Activated CD8-positive, alpha-beta memory T cell treated with anti-CD3 and anti-CD28 coated beads for 4 hours (primary cell): ENCODE results near the gene WLS.
"Not testable (repeated sequence)": the region's sequence is repeated elsewhere in the genome, so short reads cannot be mapped to it uniquely, and the experiment has no call there.

Experiments used
- DNase-seq, 2 donors: peaks; one replicate each; pipeline ENCODE4 v3.0.0-alpha.2; 2020; ENCODE audit warnings: low read depth in 2 of 2

The WLS gene

GRCh38 chr1:68198752-68199151 lies 33.6 kb downstream of the WLS start:
- DNase-seq, result no peak

- no peak for DNase-seq
Observed at GRCh38 chr1:68197891-68198290, 34.4 kb downstream of the WLS start.

- no peak for DNase-seq
Observed at GRCh38 chr1:68197461-68197860, 34.9 kb downstream of the WLS start.

GRCh38 chr1:68196676-68197075 lies 35.6 kb downstream of the WLS start:
- no peak for DNase-seq

GRCh38 chr1:68191717-68192116 lies 40.6 kb downstream of the WLS start:
- DNase-seq, result no peak

- DNase-seq, result no peak
Observed at GRCh38 chr1:68188644-68189340, 43.5 kb downstream of the WLS start.

GRCh38 chr1:68188060-68188538 lies 44.2 kb downstream of the WLS start:
- no peak for DNase-seq

- DNase-seq, result no peak
Observed at GRCh38 chr1:68185743-68186142, 46.6 kb downstream of the WLS start.

- DNase-seq, result no peak
Observed at GRCh38 chr1:68183895-68184294, 48.4 kb downstream of the WLS start.

- no peak for DNase-seq
Observed at GRCh38 chr1:68181165-68181556, 51.2 kb downstream of the WLS start.

- no peak for DNase-seq
Observed at GRCh38 chr1:68180441-68181164, 51.7 kb downstream of the WLS start.

GRCh38 chr1:68178821-68179490 lies 53.4 kb downstream of the WLS start:
- no peak for DNase-seq

- no peak for DNase-seq
Observed at GRCh38 chr1:68175621-68176398, 56.5 kb downstream of the WLS start.

GRCh38 chr1:68174738-68175113 lies 57.6 kb downstream of the WLS start:
- DNase-seq, result no peak

- no peak for DNase-seq
Observed at GRCh38 chr1:68173936-68174737, 58.2 kb downstream of the WLS start.

GRCh38 chr1:68173283-68173935 lies 58.9 kb downstream of the WLS start:
- DNase-seq, result no peak

GRCh38 chr1:68171795-68172194 lies 60.5 kb downstream of the WLS start:
- DNase-seq, result not testable (repeated sequence)

- DNase-seq, result no peak
Observed at GRCh38 chr1:68168545-68169171, 63.7 kb downstream of the WLS start.

GRCh38 chr1:68167211-68167610 lies 65.1 kb downstream of the WLS start:
- DNase-seq, result no peak

GRCh38 chr1:68166348-68166747 lies 66.0 kb downstream of the WLS start:
- DNase-seq, result no peak
